Astrocyte (in vitro differentiated cells and primary cell): ENCODE data around the gene PDE8A. TPM values are rescaled to one million over a fixed set of nuclear protein-coding genes. Genes with fewer than 3 reads are reported as not detected.

Experiments used
- DNase-seq: peaks from one replicate; pipeline ENCODE4 v3.0.0-alpha.2; 2010; ENCODE audit warnings: low read depth
- FAIRE-seq: peaks from 2 replicates; lab custom pipeline; 2011; peaks lifted over from hg19 to GRCh38; lab: Jason Lieb, UNC
- H2AFZ ChIP-seq: 2 replicates; pipeline ENCODE4 v1.6.0; 2012; ENCODE audit warnings: low read depth, low read length, inconsistent platforms
- H3K27ac ChIP-seq: 2 replicates; pipeline ENCODE4 v1.5.1; 2011; ENCODE audit warnings: low read depth, low read length, inconsistent platforms
- H3K27me3 ChIP-seq: 2 replicates; pipeline ENCODE4 v1.6.0; 2011; ENCODE audit warnings: low read length, inconsistent platforms; ENCODE audit not compliant: insufficient read depth
- H3K36me3 ChIP-seq: 2 replicates; pipeline ENCODE4 v1.5.1; 2011; ENCODE audit warnings: low read length, inconsistent platforms; ENCODE audit not compliant: insufficient read depth
- H3K4me1 ChIP-seq: 2 replicates; pipeline ENCODE4 v1.5.1; 2011; ENCODE audit warnings: low read length, inconsistent platforms; ENCODE audit not compliant: insufficient read depth
- H3K4me2 ChIP-seq: 2 replicates; pipeline ENCODE4 v1.6.0; 2012; ENCODE audit warnings: low read length, inconsistent platforms
- H3K4me3 ChIP-seq: 2 replicates; pipeline ENCODE4 v1.5.1; 2011; ENCODE audit warnings: low read depth, mild to moderate bottlenecking, low read length, inconsistent platforms; ENCODE audit not compliant: insufficient read depth
- H3K79me2 ChIP-seq: 2 replicates; pipeline ENCODE4 v1.6.0; 2012; ENCODE audit warnings: mild to moderate bottlenecking, low read length, inconsistent platforms; ENCODE audit not compliant: insufficient read depth
- H3K9ac ChIP-seq: 2 replicates; pipeline ENCODE4 v1.6.0; 2012; ENCODE audit warnings: mild to moderate bottlenecking, low read length, inconsistent platforms
- H3K9me3 ChIP-seq: 2 replicates; pipeline ENCODE4 v1.5.1; 2012; ENCODE audit warnings: low read depth, mild to moderate bottlenecking, low read length, inconsistent platforms; ENCODE audit not compliant: insufficient read depth
- H4K20me1 ChIP-seq: 2 replicates; pipeline ENCODE4 v1.6.0; 2012; ENCODE audit warnings: low read length, inconsistent platforms; ENCODE audit not compliant: insufficient read depth
- H3K27ac Mint-ChIP-seq: one replicate; pipeline ENCODE4 v1.8.0; 2021; ENCODE audit warnings: mild to moderate bottlenecking, mixed read lengths; ENCODE audit not compliant: unreplicated experiment
- H3K27me3 Mint-ChIP-seq: one replicate; pipeline ENCODE4 v1.8.0; 2021; ENCODE audit warnings: low read depth, mixed read lengths; ENCODE audit not compliant: unreplicated experiment
- H3K36me3 Mint-ChIP-seq: one replicate; pipeline ENCODE4 v1.8.0; 2021; ENCODE audit warnings: low read depth, mixed read lengths; ENCODE audit not compliant: unreplicated experiment
- H3K4me1 Mint-ChIP-seq: one replicate; pipeline ENCODE4 v1.8.0; 2021; ENCODE audit warnings: low read depth, mixed read lengths; ENCODE audit not compliant: unreplicated experiment
- H3K4me3 Mint-ChIP-seq: one replicate; pipeline ENCODE4 v1.8.0; 2021; ENCODE audit warnings: mild to moderate bottlenecking, moderate library complexity, mixed read lengths; ENCODE audit not compliant: unreplicated experiment
- H3K9me3 Mint-ChIP-seq: one replicate; pipeline ENCODE4 v1.8.0; 2021; ENCODE audit warnings: mild to moderate bottlenecking, mixed read lengths; ENCODE audit not compliant: unreplicated experiment
- CTCF ChIP-seq: IDR thresholded peaks from 2 replicates; pipeline ENCODE4 v1.5.1; 2011; ENCODE audit warnings: low read depth, mild to moderate bottlenecking, inconsistent platforms, low read length, moderate library complexity; ENCODE audit not compliant: insufficient read depth
- EZH2 ChIP-seq: IDR thresholded peaks from 2 replicates; pipeline ENCODE4 v1.6.1; 2012; ENCODE audit warnings: mild to moderate bottlenecking, low read length, inconsistent platforms; ENCODE audit not compliant: insufficient read depth
- total RNA-seq: library from RNA; stranded (reverse); gene quantifications from 2 replicates; pipeline ENCODE4 v1.2.1, GENCODE V29; 2021

The PDE8A gene
- total RNA-seq, 1 donor from 2014 or later: 18.0 TPM

GRCh38 chr15:85007137-85007536 lies 25.5 kb downstream of the PDE8A start:
- no peak overlapping the region for H3K27ac Mint-ChIP-seq
- Histone ChIP-seq H3K4me2 (no peak overlapping the region), H3K79me2 (peaks cover 69% of the 10 kb centered on the region), H3K9me3 (no peaks in the 10 kb centered on the region), H4K20me1 (peaks cover 79% of the 10 kb centered on the region), H2AFZ (no peak overlapping the region), H3K27ac (no peak overlapping the region), H3K4me3 (no peak overlapping the region), H3K9ac (no peak overlapping the region), H3K4me1 (peaks cover 2% of the 10 kb centered on the region), H3K36me3 (no peaks in the 10 kb centered on the region), H3K27me3 (no peaks in the 10 kb centered on the region)
- H3K4me3 Mint-ChIP-seq: no peak overlapping the region
- DNase-seq: no peak
- H3K27me3 Mint-ChIP-seq: no peaks in the 10 kb centered on the region
- peaks cover 17% of the 10 kb centered on the region for H3K4me1 Mint-ChIP-seq
- H3K9me3 Mint-ChIP-seq: no peaks in the 10 kb centered on the region
- no peak for FAIRE-seq
- no peaks in the 10 kb centered on the region for H3K36me3 Mint-ChIP-seq
- no peak for TF ChIP-seq EZH2
- no peak for TF ChIP-seq CTCF

- Histone ChIP-seq H3K27ac (no peak overlapping the region), H4K20me1 (peaks cover 72% of the 10 kb centered on the region), H3K36me3 (no peaks in the 10 kb centered on the region), H2AFZ (no peak overlapping the region), H3K27me3 (no peaks in the 10 kb centered on the region), H3K9ac (no peak overlapping the region), H3K79me2 (peaks cover 66% of the 10 kb centered on the region), H3K4me1 (peaks cover 2% of the 10 kb centered on the region), H3K4me2 (no peak overlapping the region), H3K4me3 (no peak overlapping the region), H3K9me3 (no peaks in the 10 kb centered on the region)
- FAIRE-seq (no peak), DNase-seq (peak; percentile 22)
- TF ChIP-seq EZH2: no peak
- TF ChIP-seq CTCF: no peak
- peaks cover 11% of the 10 kb centered on the region for H3K4me1 Mint-ChIP-seq
- H3K4me3 Mint-ChIP-seq: no peak overlapping the region
- H3K27me3 Mint-ChIP-seq: no peaks in the 10 kb centered on the region
- no peak overlapping the region for H3K27ac Mint-ChIP-seq
- H3K9me3 Mint-ChIP-seq: no peaks in the 10 kb centered on the region
- no peaks in the 10 kb centered on the region for H3K36me3 Mint-ChIP-seq
Measured at GRCh38 chr15:85007741-85008397, 26.2 kb downstream of the PDE8A start.
